Measurements from ENCODE around the gene STPG4. TPM values are rescaled to one million over a fixed set of nuclear protein-coding genes. Genes with fewer than 3 reads are reported as not detected.
"Not testable (repeated sequence)": the region's sequence is repeated elsewhere in the genome, so short reads cannot be mapped to it uniquely, and the experiment has no call there.

STPG4 gene
- total RNA-seq, 1 donor from 2014 or later, result not detected

- DNase-seq, result no peak
Measured at GRCh38 chr2:47172922-47173695, 18.0 kb upstream of the STPG4 start.

- DNase-seq, result no peak
Measured at GRCh38 chr2:47172156-47172921, 17.2 kb upstream of the STPG4 start.

DNA sequence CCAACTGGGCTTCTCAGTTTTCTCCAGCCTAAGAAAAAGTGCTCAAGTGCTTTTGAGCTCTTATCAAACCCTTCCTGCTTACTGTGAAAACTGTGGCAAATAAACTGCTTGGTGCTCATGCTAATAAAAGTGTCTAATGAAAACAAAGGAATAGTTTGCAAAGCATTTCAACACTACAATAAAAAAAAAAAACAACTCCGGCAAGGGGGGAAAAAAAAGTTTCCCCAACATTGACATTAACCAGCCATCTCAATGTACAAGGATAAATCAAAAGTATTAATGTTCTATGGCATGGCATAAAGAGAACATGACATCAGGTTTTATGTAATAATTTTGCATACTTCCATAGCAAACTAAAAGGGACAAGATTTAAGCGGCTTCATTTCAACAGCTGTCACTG lies 14.7 kb upstream of the STPG4 start:
- DNase-seq, result no peak

DNA sequence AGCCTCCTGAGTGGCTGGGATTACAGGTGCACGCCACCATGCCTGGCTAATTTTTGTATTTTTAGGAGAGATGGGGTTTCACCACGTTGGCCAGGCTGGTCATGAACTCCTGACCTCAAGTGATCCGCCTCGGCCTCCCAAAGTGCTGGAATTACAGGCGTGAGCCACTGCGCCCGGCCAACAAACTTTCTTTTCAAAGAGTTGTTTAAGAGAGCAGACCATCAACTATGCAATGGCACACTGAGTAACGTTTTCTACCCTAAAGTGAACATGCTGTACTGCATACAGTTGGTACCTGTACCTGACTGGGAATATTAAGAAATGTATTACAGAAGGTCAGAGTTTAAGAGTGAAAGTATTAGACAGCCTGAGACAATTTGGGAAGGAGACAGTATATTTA lies 13.8 kb upstream of the STPG4 start:
- DNase-seq, result not testable (repeated sequence)

- no peak for DNase-seq
Measured at GRCh38 chr2:47167149-47167548, 12.0 kb upstream of the STPG4 start.

DNA sequence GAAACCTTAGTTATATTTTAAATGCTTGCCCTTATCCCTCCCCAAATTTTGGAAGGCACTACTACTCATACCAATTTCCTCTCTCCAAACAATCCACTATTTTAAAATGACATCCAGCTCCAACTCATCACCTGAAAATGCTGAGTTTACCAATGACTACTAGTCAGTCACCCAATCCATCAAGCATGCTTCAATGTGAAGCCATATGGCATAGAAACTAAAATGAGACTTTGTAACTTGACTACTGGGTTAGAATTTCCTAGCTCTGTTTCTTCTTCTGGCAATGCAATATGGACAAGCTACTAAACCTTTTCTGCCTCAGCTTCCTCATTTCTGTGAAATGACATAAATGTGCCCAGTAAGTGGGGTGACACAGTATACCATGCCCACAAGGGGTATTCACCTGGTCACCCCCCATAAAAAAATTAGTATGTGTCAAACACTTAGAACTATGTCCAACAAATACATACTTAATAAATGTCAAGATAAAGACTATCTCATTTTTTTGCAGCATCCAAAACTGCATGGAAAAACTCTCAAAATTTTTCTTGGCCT lies 10.0 kb upstream of the STPG4 start:
- no peak for DNase-seq

- no peak for DNase-seq
Measured at GRCh38 chr2:47162780-47163179, 7.7 kb upstream of the STPG4 start.

DNA sequence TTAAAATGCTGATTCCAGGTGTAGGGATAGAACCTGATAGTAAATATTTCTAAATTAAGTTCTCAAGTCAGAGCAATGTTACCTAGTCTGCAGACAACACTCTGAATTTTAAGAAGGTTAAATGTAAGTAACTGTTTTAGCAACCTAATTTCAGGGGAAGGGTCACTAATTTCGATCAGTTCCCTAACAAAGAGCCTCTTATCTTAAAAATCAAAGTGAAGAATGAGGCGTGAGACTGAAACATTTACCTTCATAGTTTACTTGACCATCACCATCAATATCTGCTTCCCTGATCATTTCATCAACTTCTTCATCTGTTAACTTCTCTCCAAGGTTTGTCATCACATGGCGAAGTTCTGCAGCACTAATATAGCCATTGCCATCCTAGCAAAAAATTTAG lies 6.4 kb upstream of the STPG4 start:
- no peak for DNase-seq

GRCh38 chr2:47160660-47161059 lies 5.6 kb upstream of the STPG4 start:
- DNase-seq, result no peak

- DNase-seq, result no peak
Measured at GRCh38 chr2:47160211-47160610, 5.1 kb upstream of the STPG4 start.

DNA sequence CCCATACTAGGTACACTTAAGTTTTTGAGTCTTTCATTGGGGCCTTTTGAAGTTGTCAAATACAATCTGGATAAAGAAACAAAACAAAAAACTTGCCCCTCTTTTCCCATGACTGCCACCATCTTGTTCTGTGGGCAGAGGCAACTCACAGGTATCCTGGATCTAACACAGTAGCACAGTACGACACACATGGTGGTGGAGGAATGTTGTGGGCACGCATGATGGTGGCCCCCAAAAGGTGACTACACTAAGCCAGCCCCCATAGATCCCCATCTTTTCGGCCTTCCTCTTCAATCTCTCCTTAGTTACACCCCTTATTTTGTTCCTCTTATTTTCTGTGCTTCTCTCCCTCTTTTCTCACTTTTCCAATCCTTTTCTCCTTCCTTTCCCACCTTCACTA lies 4.5 kb upstream of the STPG4 start:
- DNase-seq, result no peak

- DNase-seq, result no peak
Measured at GRCh38 chr2:47158576-47158975, 3.5 kb upstream of the STPG4 start.

GRCh38 chr2:47152803-47153202 lies 2.3 kb downstream of the STPG4 start:
- DNase-seq, result no peak

- no peak for DNase-seq
Measured at GRCh38 chr2:47150175-47150574, 4.9 kb downstream of the STPG4 start.

DNA sequence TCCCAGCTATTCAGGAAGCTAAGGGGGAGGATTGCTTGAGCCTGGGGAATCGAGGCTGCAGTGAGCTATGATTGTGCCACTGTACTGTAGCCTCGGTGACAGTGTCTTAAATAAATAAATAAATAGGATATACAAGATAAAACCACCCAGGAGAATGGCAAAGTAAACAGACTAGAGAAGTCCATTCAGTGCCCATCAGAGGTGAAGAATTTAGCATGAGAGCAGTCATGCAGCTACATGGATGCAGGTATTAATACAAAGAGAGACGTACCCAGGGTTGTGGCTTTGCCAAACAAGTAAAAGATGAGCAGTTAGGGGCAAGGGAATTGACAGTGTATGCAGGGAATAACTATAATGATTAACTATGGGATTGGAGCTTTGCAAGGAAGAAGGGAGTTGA lies 8.1 kb downstream of the STPG4 start:
- no peak for DNase-seq

GRCh38 chr2:47145466-47145865 lies 9.6 kb downstream of the STPG4 start:
- DNase-seq, result no peak

- DNase-seq, result no peak
Measured at GRCh38 chr2:47141520-47141919, 13.6 kb downstream of the STPG4 start.

DNA sequence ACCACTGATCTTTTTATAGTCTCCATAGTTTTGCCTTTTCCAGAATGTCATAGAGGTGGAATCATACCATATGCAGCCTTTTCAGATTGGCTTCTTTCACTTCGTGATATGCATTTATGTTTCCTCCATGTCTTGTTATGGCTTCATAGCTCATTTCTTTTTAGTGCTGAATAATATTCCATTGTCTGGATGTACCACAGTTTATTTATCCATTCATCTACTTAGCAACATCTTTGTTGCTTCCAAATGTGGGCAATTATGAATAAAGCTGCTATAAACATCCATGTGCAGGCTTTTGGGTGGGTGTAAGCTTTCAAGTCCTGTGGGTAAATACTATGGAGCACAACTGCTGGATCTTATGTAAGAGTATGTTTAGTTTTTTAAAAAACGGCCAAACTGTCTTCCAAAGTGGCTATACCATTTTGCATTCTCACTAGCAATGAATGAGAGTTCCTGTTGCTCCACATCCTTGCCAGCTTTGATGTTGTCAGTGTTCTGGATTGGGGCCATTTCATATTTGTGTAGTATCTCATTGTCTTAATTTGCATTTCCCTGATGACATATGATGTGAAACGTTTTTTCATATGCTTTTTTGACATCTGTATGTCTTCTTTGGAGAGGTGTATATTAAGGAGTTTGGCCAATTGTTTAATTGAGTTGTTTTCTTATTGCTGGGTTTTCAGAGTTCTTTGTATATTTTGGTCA lies 20.6 kb downstream of the STPG4 start:
- no peak for DNase-seq

DNA sequence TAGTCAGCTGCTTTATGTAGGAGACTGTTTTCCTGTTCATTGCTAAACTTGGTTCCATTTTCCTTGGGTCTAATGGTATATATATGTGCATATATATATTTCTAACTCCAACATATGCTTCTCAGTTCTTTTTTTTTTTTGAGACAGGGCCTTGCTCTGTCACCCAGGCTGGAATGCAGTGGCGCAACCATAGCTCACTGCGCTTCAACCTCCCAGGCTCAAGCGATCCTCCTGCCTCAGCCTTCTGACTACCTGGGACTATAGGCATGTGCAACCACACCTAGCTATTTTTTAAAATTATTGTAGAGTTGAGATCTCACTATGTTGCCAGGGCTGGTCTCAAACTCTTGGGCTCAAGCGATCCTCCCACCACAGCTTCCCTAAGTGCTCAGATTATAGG lies 22.1 kb downstream of the STPG4 start:
- DNase-seq, result no peak

GRCh38 chr2:47129191-47129706 lies 25.9 kb downstream of the STPG4 start:
- DNase-seq, result no peak

DNA sequence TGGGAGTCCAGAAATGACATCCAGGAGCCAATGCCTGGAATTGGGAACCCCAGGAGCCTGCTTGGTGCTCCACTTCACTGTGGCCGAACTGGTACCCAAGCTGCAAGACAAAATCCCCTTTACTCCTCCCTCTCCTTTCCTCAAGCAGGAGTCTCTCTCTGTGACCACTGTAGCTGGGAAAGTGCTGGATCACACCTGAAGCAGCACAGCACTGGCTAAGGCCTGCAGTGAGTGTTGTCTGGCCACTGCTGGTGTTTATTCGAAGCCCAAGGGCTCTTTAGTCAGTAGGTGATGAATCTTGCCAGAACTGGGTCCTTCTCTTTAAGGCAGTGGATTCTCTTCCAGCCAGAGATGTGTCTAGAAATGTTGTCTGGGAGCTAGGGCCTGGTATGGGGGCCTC lies 26.4 kb downstream of the STPG4 start:
- no peak for DNase-seq

DNA sequence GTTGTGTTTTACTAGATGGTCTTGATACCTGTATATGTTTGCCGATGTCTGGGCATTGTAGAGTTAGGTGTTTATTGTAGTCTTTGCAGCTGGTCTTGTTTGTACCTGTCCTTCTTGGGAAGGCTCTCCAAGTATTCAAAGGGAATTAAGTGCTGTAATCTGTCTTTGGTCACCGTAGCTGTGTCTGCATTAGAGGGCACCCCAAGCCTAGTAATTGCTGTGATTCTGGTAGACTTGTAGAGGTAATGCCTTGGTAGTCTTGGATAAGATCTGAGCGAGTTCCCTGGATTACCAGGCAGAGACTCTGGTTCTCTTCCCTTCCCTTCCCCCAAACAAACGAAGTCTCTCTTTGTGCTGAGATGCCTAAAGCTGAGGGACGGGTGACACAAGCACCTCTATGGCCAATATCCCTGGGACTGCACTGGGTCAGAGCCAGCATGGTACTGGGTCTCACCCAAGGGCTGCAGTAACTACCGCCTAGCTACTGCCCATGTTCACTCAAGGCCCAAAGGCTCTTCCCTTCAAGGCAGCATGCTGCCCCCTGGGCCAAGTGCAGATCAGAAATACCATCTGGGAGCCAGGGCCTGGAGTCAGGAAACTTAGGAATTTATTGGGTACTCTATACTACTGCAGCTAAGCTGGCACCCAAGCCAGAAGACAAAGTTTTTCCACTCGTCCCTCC lies 27.1 kb downstream of the STPG4 start:
- no peak for DNase-seq

All from skin of body (tissue), 2 donors.